Stimulated activated CD4-positive, alpha-beta T cell treated with anti-CD3 and anti-CD28 coated beads, Interleukin-12 subunit alpha, Interleukin-12 subunit beta, amount 100 ng/mL, for 24 hours (primary cell): ENCODE data around the gene TBC1D1.
"Not testable (repeated sequence)": the region's sequence is repeated elsewhere in the genome, so short reads cannot be mapped to it uniquely, and the experiment has no call there.

ENCODE experiments used
- DNase-seq, 2 experiments: peaks; one replicate each; pipeline ENCODE4 v3.0.0-alpha.2; 2020; ENCODE audit warnings: low read depth in 2 of 2

Gene TBC1D1

GRCh38 chr4:37964734-37965457, 74.0 kb downstream of the TBC1D1 start:
- no peak for DNase-seq

- no peak for DNase-seq
Observed at GRCh38 chr4:37966044-37966443, 75.2 kb downstream of the TBC1D1 start.

GRCh38 chr4:37967736-37968135, 76.9 kb downstream of the TBC1D1 start:
- DNase-seq, result no peak

GRCh38 chr4:37968747-37969146, 77.9 kb downstream of the TBC1D1 start:
- DNase-seq, result no peak

- DNase-seq, result peak; percentile 37 to 51
Observed at GRCh38 chr4:37970702-37971101, 79.8 kb downstream of the TBC1D1 start.

GRCh38 chr4:37971202-37971601, 80.3 kb downstream of the TBC1D1 start:
- no peak for DNase-seq

- no peak for DNase-seq
Observed at GRCh38 chr4:37973441-37973840, 82.6 kb downstream of the TBC1D1 start.

- not testable (repeated sequence) for DNase-seq
Observed at GRCh38 chr4:37975321-37975822, 84.5 kb downstream of the TBC1D1 start.

GRCh38 chr4:37976507-37976906, 85.6 kb downstream of the TBC1D1 start:
- DNase-seq, result no peak

GRCh38 chr4:37976991-37977470, 86.1 kb downstream of the TBC1D1 start:
- DNase-seq, result peak; percentile 54 to 66

GRCh38 chr4:37977471-37978247, 86.8 kb downstream of the TBC1D1 start:
- peak; percentile 35 to 53 for DNase-seq

- peak; percentile 5 to 20 for DNase-seq
Observed at GRCh38 chr4:37978248-37978924, 87.5 kb downstream of the TBC1D1 start.

GRCh38 chr4:37980246-37980645, 89.4 kb downstream of the TBC1D1 start:
- DNase-seq, result no peak

- no peak for DNase-seq
Observed at GRCh38 chr4:37981425-37981824, 90.5 kb downstream of the TBC1D1 start.

GRCh38 chr4:37981844-37982720, 91.2 kb downstream of the TBC1D1 start:
- DNase-seq, result no peak

- DNase-seq, result no peak
Observed at GRCh38 chr4:37982736-37983135, 91.9 kb downstream of the TBC1D1 start.

GRCh38 chr4:37983951-37984350, 93.1 kb downstream of the TBC1D1 start:
- no peak for DNase-seq

- DNase-seq, result no peak
Observed at GRCh38 chr4:37985730-37986275, 94.9 kb downstream of the TBC1D1 start.

- DNase-seq, result no peak
Observed at GRCh38 chr4:37988670-37989069, 97.8 kb downstream of the TBC1D1 start.

GRCh38 chr4:37989398-37990260, 98.7 kb downstream of the TBC1D1 start:
- DNase-seq, result no peak
